Right lobe of liver (tissue), 4 donors: Measurements from ENCODE around the gene CELSR1.

Experiments
- POLR2A ChIP-seq: fragments of 450-650 bp; IDR thresholded peaks from one replicate; pipeline ENCODE4 v1.6.1; 2017; ENCODE audit warnings: antibody characterized with exemption, mild to moderate bottlenecking
- TF ChIP-seq, protein P1 (sequence below), 4 donors: fragments of 200-600 bp in 3 of 4; fragments of 450-650 bp in 1 of 4; IDR thresholded peaks; one replicate each; pipeline versions ENCODE4 v1.5.1 to v1.8.0; 2016 to 2022; ENCODE audit warnings: antibody characterized with exemption in 4 of 4, mild to moderate bottlenecking in 2 of 4
- donor health status: DM: no; HTN: no; CAD: no.
- donor health status: DM: no; HTN: no; CAD: no.
- donor health status: DM: no; HTN: yes; CAD: no.

- no peak for TF ChIP-seq POLR2A
- TF ChIP-seq, protein P1, sequence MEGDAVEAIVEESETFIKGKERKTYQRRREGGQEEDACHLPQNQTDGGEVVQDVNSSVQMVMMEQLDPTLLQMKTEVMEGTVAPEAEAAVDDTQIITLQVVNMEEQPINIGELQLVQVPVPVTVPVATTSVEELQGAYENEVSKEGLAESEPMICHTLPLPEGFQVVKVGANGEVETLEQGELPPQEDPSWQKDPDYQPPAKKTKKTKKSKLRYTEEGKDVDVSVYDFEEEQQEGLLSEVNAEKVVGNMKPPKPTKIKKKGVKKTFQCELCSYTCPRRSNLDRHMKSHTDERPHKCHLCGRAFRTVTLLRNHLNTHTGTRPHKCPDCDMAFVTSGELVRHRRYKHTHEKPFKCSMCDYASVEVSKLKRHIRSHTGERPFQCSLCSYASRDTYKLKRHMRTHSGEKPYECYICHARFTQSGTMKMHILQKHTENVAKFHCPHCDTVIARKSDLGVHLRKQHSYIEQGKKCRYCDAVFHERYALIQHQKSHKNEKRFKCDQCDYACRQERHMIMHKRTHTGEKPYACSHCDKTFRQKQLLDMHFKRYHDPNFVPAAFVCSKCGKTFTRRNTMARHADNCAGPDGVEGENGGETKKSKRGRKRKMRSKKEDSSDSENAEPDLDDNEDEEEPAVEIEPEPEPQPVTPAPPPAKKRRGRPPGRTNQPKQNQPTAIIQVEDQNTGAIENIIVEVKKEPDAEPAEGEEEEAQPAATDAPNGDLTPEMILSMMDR (IDR thresholded peaks at IDR 0.05) = no peak
These were observed 172.9 kb downstream of the CELSR1 start for GRCh38 chr22:46364341-46365165.
